Activated CD8-positive, alpha-beta memory T cell treated with anti-CD3 and anti-CD28 coated beads for 1 hour (primary cell): Measurements from ENCODE around the gene TLK1.

Experiments used
- DNase-seq, 2 donors: peaks; one replicate each; pipeline ENCODE4 v3.0.0-alpha.2; 2020; ENCODE audit warnings: low read depth in 1 of 2; ENCODE audit errors: extremely low read depth in 1 of 2

The TLK1 gene

GRCh38 chr2:170969872-170970496, 190.7 kb downstream of the TLK1 start:
- no peak for DNase-seq

- no peak for DNase-seq
Observed at GRCh38 chr2:170969030-170969429, 191.7 kb downstream of the TLK1 start.

DNA sequence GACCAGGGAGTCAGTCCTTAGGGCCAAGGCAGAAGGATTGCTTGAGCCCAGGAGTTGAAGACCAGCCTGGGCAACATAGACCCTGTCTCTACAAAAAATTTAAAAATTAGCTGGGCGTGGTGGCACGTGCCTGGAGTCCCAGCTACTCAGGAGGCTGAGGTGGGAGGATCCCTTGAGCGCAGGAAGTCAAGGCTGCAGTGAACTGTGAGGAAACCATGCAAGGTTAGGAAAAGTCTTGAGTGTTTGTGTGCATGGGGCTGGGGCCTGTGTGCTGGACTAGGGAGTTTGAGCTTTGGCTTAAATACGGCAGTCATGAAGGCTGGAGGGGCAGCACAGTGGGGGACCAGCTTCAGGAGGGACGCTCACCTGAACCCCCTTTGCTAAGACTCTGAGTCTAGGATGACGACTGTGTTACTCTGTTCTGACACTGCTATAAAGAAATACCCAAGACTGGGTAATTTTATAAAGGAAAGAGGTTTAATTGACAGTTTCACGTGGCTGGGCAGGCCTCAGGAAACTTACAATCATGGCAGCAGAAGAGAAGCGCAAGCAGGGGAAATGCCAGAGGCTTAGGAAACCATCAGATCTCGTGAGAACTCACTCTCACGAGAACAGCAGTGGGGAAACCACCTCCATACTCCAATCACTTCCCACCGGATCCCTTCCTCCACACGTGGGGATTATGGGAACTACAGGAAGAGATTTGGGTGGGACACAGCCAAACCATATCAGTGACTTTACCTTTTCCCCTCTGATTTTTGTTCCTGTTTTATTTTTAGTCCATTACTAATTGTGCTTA, 192.3 kb downstream of the TLK1 start:
- DNase-seq = no peak

GRCh38 chr2:170967553-170967952, 193.1 kb downstream of the TLK1 start:
- no peak for DNase-seq

GRCh38 chr2:170966648-170967396, 193.9 kb downstream of the TLK1 start:
- DNase-seq = no peak

GRCh38 chr2:170965446-170966225, 195.1 kb downstream of the TLK1 start:
- no peak for DNase-seq

DNA sequence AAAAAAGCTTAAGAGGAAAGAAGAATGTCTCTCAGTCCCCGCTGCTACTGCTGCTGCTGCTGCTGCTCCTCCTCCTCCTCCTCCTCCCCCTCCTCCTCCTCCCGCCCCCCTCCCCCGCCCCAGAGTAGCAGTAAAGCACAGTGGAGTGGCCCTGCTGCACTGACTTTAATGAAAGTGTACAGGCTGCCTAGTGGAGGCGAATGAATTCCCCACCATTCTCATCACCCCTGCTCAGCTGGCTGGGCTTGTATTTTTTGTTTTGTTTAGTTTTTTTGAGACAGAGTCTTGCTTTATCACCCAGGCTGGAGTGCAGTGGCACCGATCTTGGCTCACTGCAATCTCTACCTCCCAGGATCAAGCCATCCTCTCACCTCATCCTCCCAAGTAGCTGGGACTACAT, 197.3 kb downstream of the TLK1 start:
- DNase-seq = no peak

DNA sequence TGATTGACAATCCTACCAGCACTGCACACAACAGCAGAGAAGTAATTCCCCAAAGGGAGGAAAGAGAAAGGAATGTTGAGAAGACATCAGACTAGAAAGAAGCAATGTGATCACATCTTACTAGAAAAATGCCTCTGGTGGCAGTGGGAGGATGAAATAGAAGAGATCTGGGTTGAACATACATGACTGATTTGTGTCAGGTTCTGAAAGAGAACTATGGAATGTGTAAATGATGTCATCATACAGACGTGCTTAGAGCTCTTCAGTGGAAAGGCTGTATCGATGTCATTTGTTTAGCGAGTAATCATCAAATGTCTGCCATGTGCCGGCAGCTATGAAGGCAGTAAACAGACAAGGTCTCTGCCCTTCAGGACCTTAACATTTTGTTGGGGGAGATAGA, 206.8 kb downstream of the TLK1 start:
- no peak for DNase-seq

DNA sequence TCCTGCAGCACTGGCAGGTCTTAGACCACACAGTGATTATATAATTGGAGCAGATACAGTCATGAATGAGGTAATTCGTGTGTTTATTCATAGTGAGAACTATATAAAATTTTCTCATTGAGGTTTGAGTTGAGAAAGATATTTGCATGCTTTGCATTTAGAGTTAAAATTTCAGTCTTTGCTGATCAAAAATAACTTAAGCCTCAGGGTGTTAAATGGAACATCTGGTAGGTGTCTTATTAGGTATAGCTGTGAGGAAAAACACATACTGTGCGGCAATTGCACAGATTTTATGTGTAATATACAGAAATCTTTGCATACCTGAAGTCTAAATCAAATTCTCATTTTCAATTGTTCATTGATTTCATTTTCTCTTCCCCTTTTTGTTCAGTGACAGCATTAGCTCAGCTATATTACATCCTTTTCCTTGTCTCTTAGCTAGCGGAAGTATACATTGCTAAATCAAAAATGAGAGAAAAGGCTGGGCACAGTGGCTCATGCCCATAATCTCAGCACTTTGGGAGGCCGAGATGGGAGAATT, 210.4 kb downstream of the TLK1 start:
- no peak for DNase-seq

GRCh38 chr2:170949415-170949814, 211.3 kb downstream of the TLK1 start:
- no peak for DNase-seq

DNA sequence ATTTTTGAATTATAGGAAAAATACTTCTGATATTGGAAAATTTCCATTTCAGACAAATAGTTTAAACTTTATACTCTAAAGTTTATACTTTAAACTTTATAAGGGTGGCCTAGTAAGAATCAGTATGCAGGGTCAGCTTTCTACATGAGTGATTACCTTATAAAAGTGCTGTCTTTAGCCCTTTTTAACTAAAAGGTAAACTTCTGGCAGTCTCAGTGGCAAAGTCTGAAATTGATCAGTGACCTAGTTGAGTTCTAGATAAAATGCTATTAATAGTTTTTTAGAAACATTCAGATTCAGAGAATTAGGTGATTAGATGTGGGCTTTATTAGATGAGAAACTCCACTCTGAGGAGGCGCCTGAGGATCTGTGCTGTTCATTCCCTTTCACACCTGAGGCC, 216.1 kb downstream of the TLK1 start:
- no peak for DNase-seq

- no peak for DNase-seq
Observed at GRCh38 chr2:170943596-170943995, 217.1 kb downstream of the TLK1 start.

- no peak for DNase-seq
Observed at GRCh38 chr2:170943041-170943440, 217.7 kb downstream of the TLK1 start.

GRCh38 chr2:170942615-170943014, 218.1 kb downstream of the TLK1 start:
- no peak for DNase-seq
